ENCODE data around the gene ILK.
A peak's percentile ranks its signal among the peaks of the same experiment; 100 is the strongest.

The ILK gene

DNA sequence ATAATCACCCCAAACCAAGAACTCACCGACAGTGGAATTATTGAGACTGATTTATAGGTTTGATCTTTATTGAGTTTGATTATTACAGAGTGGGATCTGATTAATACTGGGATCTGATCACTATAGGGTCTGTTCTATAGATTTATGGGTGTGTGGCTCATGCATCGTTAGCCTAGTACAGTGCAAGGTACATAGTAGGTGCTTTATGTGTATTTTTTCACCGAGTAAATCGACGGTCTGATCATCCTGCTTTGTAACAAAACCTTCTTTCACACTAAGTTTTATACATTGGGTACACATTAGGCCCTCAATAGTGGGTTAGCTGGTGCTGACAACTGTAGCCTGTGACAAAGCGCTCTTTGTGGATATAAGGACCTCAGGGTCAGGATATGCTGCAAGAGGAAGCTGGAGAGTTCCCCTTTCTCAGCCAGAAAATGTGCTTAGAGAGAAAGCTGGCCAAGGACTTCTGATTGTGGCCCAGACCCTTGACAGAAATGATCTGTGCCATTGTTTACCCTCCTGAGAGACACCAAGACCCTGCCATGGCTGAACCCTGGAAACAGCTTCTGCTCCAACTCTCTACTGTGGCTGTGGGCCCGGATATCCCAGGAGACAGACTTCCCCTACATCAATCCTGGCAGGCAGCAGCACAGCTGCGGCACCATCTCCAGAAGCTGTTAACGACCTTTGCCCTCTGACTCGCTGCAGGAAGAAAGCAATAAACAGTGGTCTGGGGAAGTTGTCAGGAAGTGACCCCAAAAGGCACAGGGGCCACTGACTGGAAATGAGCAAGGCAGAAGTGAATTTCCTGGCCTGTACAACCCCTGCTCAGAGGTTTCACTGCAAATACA lies 31.7 kb downstream of the ILK start:
- no peak overlapping the region for H3K4me3 ChIP-seq (ENCODE audit: low read depth, low read length, poor library complexity, severe bottlenecking)
- no peaks in the 10 kb centered on the region for H3F3A ChIP-seq (ENCODE audit: insufficient read depth, low read length)
- H2AFZ ChIP-seq (ENCODE audit: low read length): no peak overlapping the region
- TF ChIP-seq EZH2 (IDR thresholded peaks at IDR 0.05; ENCODE audit: borderline replicate concordance, low read length): no peak
- no peaks in the 10 kb centered on the region for H3K9me2 ChIP-seq (ENCODE audit: low read depth, low read length)
- H4K20me1 ChIP-seq (ENCODE audit: insufficient read depth, low read length): no peaks in the 10 kb centered on the region
- H3K9me3 ChIP-seq (ENCODE audit: low read length): no peaks in the 10 kb centered on the region
- H3K27ac ChIP-seq (ENCODE audit: low read depth, low read length, poor library complexity, severe bottlenecking): no peak overlapping the region
- H3K79me2 ChIP-seq (ENCODE audit: insufficient read depth, low read length): no peaks in the 10 kb centered on the region
- H3K4me1 ChIP-seq (ENCODE audit: insufficient read depth, low read length, severe bottlenecking): no peaks in the 10 kb centered on the region
- no peak overlapping the region for H3K4me2 ChIP-seq (ENCODE audit: low read length)
- H3K9ac ChIP-seq (ENCODE audit: low read length): no peak overlapping the region
- H3K36me3 ChIP-seq (ENCODE audit: insufficient read depth, low read length): no peaks in the 10 kb centered on the region
- H3K27me3 ChIP-seq (ENCODE audit: insufficient read depth, low read length): peaks cover 10% of the 10 kb centered on the region; the same call in 1 of the 2 replicates

DNA sequence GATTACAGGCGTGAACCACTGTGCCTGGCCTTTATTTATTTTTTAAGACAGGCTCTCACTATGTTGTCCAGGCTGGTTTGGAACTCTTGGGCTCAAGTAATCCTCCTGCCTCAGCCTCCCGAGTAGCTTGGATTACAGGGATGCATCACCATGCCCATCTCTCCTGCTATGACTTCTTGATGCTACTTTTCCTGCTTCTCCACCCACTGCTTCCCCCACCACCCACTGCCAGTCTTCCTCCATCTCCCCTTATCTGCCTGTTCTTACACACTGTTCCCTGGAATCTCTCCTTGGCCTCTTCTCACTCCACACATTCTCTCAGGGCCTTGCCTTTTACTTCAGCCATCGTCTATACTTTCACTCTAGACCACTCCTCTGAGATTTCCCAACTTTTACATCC lies 32.9 kb downstream of the ILK start:
- TF ChIP-seq, protein P1, sequence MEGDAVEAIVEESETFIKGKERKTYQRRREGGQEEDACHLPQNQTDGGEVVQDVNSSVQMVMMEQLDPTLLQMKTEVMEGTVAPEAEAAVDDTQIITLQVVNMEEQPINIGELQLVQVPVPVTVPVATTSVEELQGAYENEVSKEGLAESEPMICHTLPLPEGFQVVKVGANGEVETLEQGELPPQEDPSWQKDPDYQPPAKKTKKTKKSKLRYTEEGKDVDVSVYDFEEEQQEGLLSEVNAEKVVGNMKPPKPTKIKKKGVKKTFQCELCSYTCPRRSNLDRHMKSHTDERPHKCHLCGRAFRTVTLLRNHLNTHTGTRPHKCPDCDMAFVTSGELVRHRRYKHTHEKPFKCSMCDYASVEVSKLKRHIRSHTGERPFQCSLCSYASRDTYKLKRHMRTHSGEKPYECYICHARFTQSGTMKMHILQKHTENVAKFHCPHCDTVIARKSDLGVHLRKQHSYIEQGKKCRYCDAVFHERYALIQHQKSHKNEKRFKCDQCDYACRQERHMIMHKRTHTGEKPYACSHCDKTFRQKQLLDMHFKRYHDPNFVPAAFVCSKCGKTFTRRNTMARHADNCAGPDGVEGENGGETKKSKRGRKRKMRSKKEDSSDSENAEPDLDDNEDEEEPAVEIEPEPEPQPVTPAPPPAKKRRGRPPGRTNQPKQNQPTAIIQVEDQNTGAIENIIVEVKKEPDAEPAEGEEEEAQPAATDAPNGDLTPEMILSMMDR (IDR thresholded peaks at IDR 0.05; ENCODE audit: low read length): no peak
- TF ChIP-seq EZH2 (IDR thresholded peaks at IDR 0.05; ENCODE audit: borderline replicate concordance, low read length): no peak
- Histone ChIP-seq H3K79me2 (ENCODE audit: insufficient read depth, low read length) (no peaks in the 10 kb centered on the region), H3K9me2 (ENCODE audit: low read depth, low read length) (no peaks in the 10 kb centered on the region), H3K9me3 (ENCODE audit: low read length) (no peaks in the 10 kb centered on the region), H4K20me1 (ENCODE audit: insufficient read depth, low read length) (no peaks in the 10 kb centered on the region), H3F3A (ENCODE audit: insufficient read depth, low read length) (no peaks in the 10 kb centered on the region), H3K4me2 (ENCODE audit: low read length) (no peak overlapping the region), H2AFZ (ENCODE audit: low read length) (no peak overlapping the region), H3K4me3 (ENCODE audit: low read depth, low read length, poor library complexity, severe bottlenecking) (no peak overlapping the region), H3K4me1 (ENCODE audit: insufficient read depth, low read length, severe bottlenecking) (no peaks in the 10 kb centered on the region), H3K9ac (ENCODE audit: low read length) (no peak overlapping the region), H3K27ac (ENCODE audit: low read depth, low read length, poor library complexity, severe bottlenecking) (no peak overlapping the region), H3K27me3 (ENCODE audit: insufficient read depth, low read length) (peaks cover 10% of the 10 kb centered on the region; the same call in 1 of the 2 replicates), H3K36me3 (ENCODE audit: insufficient read depth, low read length) (no peaks in the 10 kb centered on the region)

DNA sequence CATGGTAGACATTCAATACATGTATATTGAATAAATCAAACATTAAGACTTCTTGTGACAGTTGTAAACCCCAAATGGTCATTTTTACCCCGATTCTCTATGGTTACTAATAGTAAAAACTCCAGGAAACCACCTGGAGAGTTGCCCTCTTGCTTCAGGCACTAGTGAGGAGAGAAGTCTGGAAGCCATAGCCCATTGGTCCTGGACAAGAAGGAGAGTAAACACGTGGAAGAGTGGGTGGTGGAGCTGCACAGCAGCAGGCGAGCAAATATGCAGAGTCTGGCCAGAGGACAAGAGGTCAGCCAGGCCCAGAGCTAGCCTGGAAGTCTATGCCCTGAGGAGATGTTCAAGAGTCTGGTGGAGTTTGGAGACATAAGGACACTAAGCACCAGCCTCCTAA lies 34.3 kb downstream of the ILK start:
- no peak overlapping the region for H2AFZ ChIP-seq (ENCODE audit: low read length)

DNA sequence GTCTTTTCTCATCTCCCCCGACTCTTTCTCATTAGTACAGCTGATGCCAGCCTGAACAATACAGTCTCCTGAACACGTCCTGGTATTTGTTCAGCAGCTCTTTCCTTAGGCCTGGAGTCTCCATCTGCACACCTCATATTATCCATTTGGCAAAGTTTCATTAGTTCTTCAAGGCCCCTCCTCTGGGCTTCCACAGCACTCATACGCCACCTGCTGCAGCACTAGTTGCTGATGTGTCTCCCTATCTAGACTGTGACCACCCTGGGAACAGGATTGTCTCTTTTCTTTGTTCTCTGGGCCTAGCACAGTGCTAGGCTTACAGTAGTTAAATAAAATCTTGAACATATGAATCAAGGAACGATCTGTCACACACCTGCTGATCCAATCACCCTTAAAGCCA lies 34.9 kb downstream of the ILK start:
- Histone ChIP-seq H3K9ac (ENCODE audit: low read length) (no peak overlapping the region), H4K20me1 (ENCODE audit: insufficient read depth, low read length) (no peaks in the 10 kb centered on the region), H3K36me3 (ENCODE audit: insufficient read depth, low read length) (no peaks in the 10 kb centered on the region), H3K4me2 (ENCODE audit: low read length) (no peak overlapping the region), H3K9me3 (ENCODE audit: low read length) (no peaks in the 10 kb centered on the region), H3K4me3 (ENCODE audit: low read depth, low read length, poor library complexity, severe bottlenecking) (no peak overlapping the region), H3K9me2 (ENCODE audit: low read depth, low read length) (no peaks in the 10 kb centered on the region), H3K27me3 (ENCODE audit: insufficient read depth, low read length) (0 out of 2 replicates have a peak, but pooled peaks cover 10% of the 10 kb centered on the region), H3K4me1 (ENCODE audit: insufficient read depth, low read length, severe bottlenecking) (no peaks in the 10 kb centered on the region), H2AFZ (ENCODE audit: low read length) (no peak overlapping the region), H3K79me2 (ENCODE audit: insufficient read depth, low read length) (no peaks in the 10 kb centered on the region), H3F3A (ENCODE audit: insufficient read depth, low read length) (no peaks in the 10 kb centered on the region), H3K27ac (ENCODE audit: low read depth, low read length, poor library complexity, severe bottlenecking) (no peak overlapping the region)
- TF ChIP-seq EZH2 (IDR thresholded peaks at IDR 0.05; ENCODE audit: borderline replicate concordance, low read length): no peak
- TF ChIP-seq, protein P1 (IDR thresholded peaks at IDR 0.05; ENCODE audit: low read length): peak; percentile 18; the same call in 1 of the 2 replicates

More for the DNA sequence above, 34.3 kb downstream of the ILK start:
- Histone ChIP-seq H3K9ac (ENCODE audit: low read length) (no peak overlapping the region), H3K27me3 (ENCODE audit: insufficient read depth, low read length) (0 out of 2 replicates have a peak, but pooled peaks cover 6% of the 10 kb centered on the region), H3K9me2 (ENCODE audit: low read depth, low read length) (no peaks in the 10 kb centered on the region), H4K20me1 (ENCODE audit: insufficient read depth, low read length) (no peaks in the 10 kb centered on the region), H3K36me3 (ENCODE audit: insufficient read depth, low read length) (no peaks in the 10 kb centered on the region), H3K9me3 (ENCODE audit: low read length) (no peaks in the 10 kb centered on the region), H3K79me2 (ENCODE audit: insufficient read depth, low read length) (no peaks in the 10 kb centered on the region), H3K4me1 (ENCODE audit: insufficient read depth, low read length, severe bottlenecking) (no peaks in the 10 kb centered on the region), H3K4me2 (ENCODE audit: low read length) (no peak overlapping the region), H3K27ac (ENCODE audit: low read depth, low read length, poor library complexity, severe bottlenecking) (no peak overlapping the region), H3F3A (ENCODE audit: insufficient read depth, low read length) (no peaks in the 10 kb centered on the region), H3K4me3 (ENCODE audit: low read depth, low read length, poor library complexity, severe bottlenecking) (no peak overlapping the region)
- no peak for TF ChIP-seq EZH2 (IDR thresholded peaks at IDR 0.05; ENCODE audit: borderline replicate concordance, low read length)
